Fibroblast of gingiva (primary cell): ENCODE data around the gene THNSL1.

Experiments
- DNase-seq: peaks from one replicate; pipeline ENCODE4 v3.0.0-alpha.2; 2011; ENCODE audit warnings: low read depth

Gene THNSL1

DNA sequence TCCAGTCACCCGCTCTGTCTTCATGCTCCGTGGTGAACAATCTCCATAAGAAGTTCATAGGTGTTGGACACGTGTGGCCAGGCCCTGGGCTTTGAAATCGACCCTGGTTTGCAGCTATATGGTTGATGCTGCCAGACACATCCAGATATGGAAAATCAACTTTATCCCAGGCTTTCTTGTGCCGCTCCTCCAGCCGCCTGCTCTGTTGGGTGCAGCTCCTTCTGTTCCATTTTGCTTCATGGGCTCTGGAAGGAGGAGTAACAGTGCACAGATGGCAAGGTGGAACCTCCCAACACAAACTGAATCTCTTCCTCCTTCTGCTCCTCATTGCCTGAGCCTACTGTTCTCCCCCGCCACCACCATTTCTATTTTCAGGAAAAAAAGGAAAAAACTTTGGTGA, 44.7 kb downstream of the THNSL1 start:
- no peak for DNase-seq

DNA sequence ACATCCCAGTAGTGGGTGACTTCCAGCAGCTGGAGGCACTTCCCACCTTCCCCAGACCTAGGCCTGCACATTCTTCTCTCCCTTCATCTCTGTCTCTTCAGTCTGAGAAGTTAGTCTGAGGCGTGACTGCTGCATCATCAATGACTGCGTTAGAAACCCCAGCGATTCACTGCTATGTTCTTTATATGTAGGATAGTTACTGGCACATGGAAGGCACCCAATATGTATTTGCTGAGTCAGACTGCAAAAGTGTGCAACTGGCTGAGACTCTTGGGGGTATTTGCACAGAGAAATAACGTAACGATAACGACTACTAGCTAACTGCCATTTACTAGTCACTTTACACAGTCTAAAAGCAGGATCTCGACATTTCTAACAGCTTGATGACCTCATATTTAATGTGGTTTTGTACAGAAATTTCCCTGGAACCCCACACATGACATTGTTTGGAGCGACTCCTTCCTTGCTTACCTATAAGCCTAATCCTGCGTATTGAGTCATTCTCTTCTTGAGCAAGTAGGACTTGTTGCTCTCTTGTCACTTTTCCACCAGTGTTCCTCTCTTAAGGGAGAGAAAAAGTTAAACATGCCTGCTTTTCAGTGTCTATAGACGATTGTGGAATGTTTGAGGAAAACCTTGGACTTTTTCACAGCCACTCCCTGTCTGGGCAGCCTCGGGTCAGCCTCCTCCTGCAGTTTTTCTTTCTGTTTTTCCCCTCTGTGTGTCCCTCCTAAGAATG, 45.5 kb downstream of the THNSL1 start:
- DNase-seq: no peak

DNA sequence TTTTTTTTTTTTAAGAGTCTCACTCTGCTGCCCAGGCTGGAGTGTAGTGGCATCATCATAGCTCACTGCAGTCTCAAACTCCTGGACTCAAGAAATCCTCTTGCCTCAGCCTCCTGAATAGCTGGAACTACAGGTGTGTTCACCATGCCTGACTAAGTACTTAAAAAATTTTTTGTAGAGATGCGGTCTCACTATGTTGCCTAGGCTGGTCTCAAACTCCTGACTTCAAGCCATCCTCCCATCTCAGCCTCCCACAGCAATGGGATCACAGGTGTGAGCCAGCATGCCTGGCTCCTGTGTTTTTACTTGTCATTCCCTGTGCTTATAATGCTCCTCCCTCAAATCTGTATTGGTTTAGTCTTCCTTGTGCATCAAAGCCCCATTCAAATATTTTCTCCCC, 46.7 kb downstream of the THNSL1 start:
- no peak for DNase-seq

DNA sequence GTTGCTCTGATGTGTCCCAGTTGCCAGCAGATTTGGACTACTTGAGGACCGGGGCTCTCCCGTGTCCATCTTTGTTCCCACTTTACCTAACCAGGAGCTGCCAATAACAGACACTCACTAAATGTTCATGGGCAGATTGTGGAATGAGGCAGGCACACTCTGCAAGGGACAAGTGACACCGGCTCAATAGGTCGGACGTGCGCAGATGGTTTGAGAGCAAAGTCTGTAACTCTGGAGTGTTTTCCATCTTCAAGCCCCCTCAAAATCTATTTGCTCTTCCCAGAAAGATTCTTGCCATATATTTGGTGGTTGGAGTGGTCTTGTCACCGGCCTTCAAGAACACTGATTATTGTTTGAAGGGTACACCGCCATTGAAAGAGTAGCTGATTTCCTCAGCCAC, 47.2 kb downstream of the THNSL1 start:
- DNase-seq: no peak

DNA sequence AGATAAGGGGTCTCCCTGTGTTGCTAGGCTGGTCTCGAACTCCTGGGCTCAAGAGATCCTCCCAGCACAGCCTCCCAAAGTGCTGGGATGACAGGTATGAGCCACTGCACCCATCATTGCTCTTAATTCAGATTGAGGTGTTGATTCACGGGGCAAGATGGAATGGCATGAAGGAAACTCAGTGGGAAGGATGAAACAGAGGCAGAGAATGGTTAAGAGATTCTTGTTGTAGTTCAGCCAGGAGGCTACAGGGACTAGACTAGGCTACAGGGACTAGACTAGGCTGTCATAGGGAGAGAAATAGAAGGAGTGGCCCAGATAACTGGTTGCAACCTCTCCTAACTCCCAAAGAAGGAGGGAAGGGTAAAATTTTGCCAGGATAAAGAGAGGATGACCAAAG, 48.0 kb downstream of the THNSL1 start:
- DNase-seq: no peak

DNA sequence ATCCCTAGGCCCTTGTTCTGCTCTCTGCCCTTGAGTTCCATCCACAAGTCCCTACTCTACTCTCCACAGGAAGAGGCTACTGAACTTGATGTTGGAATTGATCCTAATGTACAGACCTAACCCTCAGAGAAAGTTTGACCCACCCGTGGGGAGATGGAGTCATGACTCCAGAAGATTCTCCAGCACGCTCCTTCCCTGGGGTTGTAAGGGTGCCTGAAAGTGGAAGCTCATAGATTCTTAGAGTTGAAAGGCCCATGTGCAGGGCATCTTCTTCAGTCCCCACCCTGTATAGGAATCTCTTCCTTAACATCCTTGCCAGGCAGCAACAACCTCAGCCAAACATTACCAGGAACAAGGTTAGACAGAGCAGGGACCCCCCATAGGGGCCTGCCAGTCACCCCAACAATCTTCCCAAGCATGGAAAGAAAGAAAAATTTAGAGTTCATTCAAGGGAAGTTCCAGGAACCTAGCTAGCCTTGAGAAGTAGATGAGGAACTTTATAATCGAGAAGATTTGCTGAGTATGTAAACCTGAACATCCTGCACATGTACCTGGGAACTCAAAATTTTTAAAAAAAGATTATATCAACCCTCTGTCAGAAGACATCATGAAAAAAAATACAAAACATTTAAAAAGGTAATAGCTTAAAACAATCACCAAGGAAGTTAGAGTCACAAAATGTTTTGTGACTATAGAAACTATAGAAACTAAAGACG, 49.5 kb downstream of the THNSL1 start:
- DNase-seq: no peak

DNA sequence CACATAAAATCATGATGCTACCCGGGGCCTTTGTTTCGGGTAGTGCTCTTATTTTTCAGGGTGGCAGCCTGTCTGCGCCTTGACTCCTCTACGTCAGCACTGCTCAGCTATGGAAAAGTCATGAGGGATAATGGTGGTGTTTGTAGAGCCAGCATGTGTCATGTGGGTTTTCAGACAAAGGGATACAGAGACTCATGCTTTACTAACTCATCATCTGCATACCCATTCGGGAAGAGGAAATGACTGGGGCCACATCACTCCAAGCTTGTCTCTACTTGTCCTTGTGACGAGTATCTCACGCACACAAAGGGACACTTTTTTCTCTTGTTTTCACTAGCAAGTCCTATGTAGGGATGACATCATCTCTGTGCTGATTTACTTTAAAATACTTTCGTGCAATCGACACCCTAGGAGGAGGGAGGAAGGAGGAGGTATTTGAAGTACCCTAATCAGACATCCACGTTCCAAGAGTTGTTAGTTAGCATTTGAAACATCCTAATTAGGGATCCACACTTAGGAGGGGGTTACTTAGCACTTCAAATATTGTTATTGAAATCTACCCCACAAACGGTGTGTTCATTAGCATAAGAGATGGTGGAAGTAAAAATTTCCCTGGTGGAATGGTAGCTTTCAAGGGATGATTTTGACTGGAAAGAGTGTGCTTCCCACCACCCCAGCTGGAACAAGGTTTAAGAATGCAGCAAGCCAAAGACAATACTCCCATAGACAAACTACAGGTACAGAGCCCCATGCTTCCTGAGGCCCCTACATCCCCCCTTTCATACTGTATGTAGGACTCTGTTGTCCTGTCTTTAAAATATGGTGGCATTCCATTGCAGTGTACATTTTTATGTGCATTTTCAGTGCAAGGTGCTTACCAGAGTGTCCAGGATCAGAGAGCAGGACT, 52.0 kb downstream of the THNSL1 start:
- DNase-seq: no peak

DNA sequence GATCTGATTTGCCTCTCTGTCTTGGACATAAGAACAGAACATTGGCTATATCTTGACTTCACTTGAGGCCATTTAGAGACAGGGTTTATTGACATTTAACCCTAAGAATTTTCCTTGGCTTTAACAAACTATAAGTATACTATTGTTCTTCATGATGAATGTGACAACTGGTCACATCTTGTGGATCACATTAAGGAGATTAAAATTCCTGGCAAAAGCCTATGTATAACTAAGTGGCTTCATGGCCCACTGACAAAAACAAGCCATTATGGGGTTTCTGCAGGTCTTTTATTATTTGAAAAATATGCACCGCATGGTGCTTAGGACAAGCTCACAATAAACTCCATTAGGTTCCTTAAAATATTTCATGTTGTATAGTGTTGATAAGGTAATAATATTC, 54.8 kb downstream of the THNSL1 start:
- DNase-seq: no peak

DNA sequence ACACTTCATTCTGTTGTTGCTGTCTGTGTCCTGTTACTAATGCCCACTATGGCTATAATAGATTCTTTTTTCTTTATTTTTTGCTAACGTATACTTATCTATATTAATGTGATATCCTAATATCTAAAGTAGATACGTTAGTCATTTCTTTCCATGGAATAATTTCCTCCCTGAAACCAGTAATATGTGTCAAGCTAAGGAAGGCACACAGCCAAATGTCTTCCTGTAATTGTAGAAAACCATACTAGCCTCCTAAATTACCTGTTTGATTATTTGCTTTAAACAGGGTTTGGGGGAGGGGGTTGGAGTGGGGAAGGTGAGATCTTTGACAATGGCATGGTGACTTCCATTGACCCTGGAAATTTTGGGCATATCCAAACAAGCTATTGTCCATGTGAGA, 56.4 kb downstream of the THNSL1 start:
- DNase-seq: no peak

DNA sequence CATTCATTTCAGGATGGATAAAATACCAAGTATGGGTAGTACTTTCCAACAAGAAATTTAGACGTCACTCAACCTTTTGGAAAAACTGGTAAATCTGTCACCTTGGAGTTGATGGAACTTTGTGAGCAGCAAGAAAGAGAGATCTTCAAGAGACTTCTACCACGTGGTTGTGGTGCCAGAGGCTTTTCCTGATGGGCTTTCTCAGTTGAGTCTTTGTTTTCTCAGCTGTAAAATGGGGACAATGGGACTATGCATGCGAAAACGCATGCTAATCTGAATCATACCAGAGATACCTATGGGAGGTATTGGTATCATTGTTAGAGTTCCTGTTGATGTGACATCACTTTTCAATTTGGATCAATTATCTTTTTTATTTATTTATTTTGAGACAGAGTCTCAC, 59.4 kb downstream of the THNSL1 start:
- no peak for DNase-seq
